Sigmoid colon (tissue), 7 donors: Measurements from ENCODE around the gene G6PC1. TPM values are rescaled to one million over a fixed set of nuclear protein-coding genes. Genes with fewer than 3 reads are reported as not detected.
A peak's percentile ranks its signal among the peaks of the same experiment; 100 is the strongest.
"Not testable (repeated sequence)": the region's sequence is repeated elsewhere in the genome, so short reads cannot be mapped to it uniquely, and the experiment has no call there.

Source experiments
- DNase-seq: peaks from one replicate; pipeline ENCODE4 v3.0.0-alpha.2; 2019
- H3K27ac ChIP-seq, 4 donors: fragments of 200-600 bp; sonication (generic); one replicate each; pipeline ENCODE4 v1.5.1; 2016 to 2019; ENCODE audit warnings: mild to moderate bottlenecking in 1 of 4
- H3K27me3 ChIP-seq, 3 donors: fragments of 200-600 bp; sonication (generic); one replicate each; pipeline ENCODE4 v1.5.1; 2019; ENCODE audit warnings: mild to moderate bottlenecking in 1 of 3
- H3K36me3 ChIP-seq, 4 donors: fragments of 200-600 bp; sonication (generic); one replicate each; pipeline ENCODE4 v1.5.1; 2016 to 2019
- H3K4me1 ChIP-seq, 4 donors: fragments of 200-600 bp; sonication (generic); one replicate each; pipeline ENCODE4 v1.5.1; 2017 to 2019
- H3K4me3 ChIP-seq, 4 donors: fragments of 200-600 bp; sonication (generic); one replicate each; pipeline ENCODE4 v1.5.1; 2017 to 2019; ENCODE audit warnings: mild to moderate bottlenecking in 2 of 4, moderate library complexity in 1 of 4
- H3K9me3 ChIP-seq, 4 donors: fragments of 200-600 bp in 3 of 4; sonication (generic) in 3 of 4; one replicate each; pipeline versions ENCODE4 v1.5.1 to v1.6.1; 2013 to 2019
- EP300 ChIP-seq, 4 donors: sonication (generic); formaldehyde crosslinking; IDR thresholded peaks; one replicate each; pipeline ENCODE4 v1.6.1; 2017; ENCODE audit warnings: antibody characterized with exemption in 4 of 4
- POLR2A ChIP-seq, 2 donors: fragments of 450-650 bp; IDR thresholded peaks; one replicate each; pipeline ENCODE4 v1.6.1; 2016; ENCODE audit warnings: antibody characterized with exemption in 2 of 2, mild to moderate bottlenecking in 2 of 2, moderate library complexity in 2 of 2
- POLR2AphosphoS5 ChIP-seq, 4 donors: sonication (generic); formaldehyde crosslinking; IDR thresholded peaks; one replicate each; pipeline ENCODE4 v1.6.1; 2017; ENCODE audit warnings: antibody characterized with exemption in 4 of 4
- WGBS, 2 donors: extraction: QIAGEN DNeasy Blood & Tissue Kit; methylation state at CpG; one replicate each; pipeline ENCODE4 v1.1.7; 2013; 5-methylcytosine and 5-hydroxymethylcytosine counted together
- intact Hi-C: fragments of 100-400 bp; cut with DNase I; formaldehyde crosslinking; loops from one replicate; pipeline ENCODE4 v1.15.1; 2023
- polyA plus RNA-seq, 3 donors: library from polyadenylated mRNA; stranded (reverse); fragments of 200-250 nt; gene quantifications; one replicate each; pipeline ENCODE4 v1.2.3, GENCODE V29; 2013
- total RNA-seq, 4 donors: library from RNA; depleted of rRNA; stranded (reverse); fragments of >200 nt; gene quantifications; one replicate each; pipeline ENCODE4 v1.1.0, GENCODE V29; 2016
- TF ChIP-seq, protein P1 (sequence below), 4 experiments: fragments of 450-650 bp in 3 of 4; fragments of 200-600 bp in 1 of 4; IDR thresholded peaks; one replicate each; pipeline ENCODE4 v1.5.1; 2016 to 2019; ENCODE audit warnings: antibody characterized with exemption in 4 of 4, mild to moderate bottlenecking in 3 of 4, moderate library complexity in 2 of 4
- donor health status: healthy with polysubstance abuse.
- donor health status: Bipolar disorder and iron deficiency.
- donor health status: healthy.

The G6PC1 gene
- total and polyA plus RNA-seq, 7 donors = 0.23 TPM; not detected in 6

DNA sequence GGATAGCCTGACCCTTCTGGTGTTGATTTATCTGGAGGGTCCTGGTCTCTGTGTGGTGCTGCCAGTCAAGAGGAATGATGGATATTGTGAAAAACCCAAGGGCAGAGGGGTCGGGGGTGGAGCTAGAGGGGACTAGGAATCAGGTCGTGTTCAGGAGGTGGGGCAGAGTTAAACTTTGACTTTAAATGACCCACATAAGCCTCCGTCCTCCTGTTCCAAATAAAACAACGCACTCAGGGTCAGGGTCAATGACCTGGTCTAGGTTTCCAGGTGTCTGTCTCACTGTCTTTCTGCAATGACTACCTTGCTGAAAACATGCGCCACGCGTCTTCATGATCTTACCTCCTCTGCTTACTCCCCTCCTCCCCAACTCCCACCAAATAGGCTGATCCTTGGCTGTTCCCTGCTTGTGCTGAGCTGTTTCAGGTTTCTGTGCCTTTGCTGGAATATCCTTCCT lies 34.9 kb upstream of the G6PC1 start:
- peaks cover 0 to 6% (median 0%) of the 10 kb centered on the region in 4 donors for H3K4me1 ChIP-seq
- no peaks in the 10 kb centered on the region for H3K27me3 ChIP-seq
- H3K27ac ChIP-seq = peak overlapping the region in 1 of 4 donors; percentile 36
- intact Hi-C loops = no loop called here
- DNase-seq = no peak
- 60 to 80% methylated on average over 7 of the region's 7 CpGs for WGBS, 2 donors
- TF ChIP-seq POLR2AphosphoS5 (IDR thresholded peaks at IDR 0.05) (no peak), POLR2A (IDR thresholded peaks at IDR 0.05) (no peak), EP300 (IDR thresholded peaks at IDR 0.05) (no peak)
- TF ChIP-seq, protein P1, sequence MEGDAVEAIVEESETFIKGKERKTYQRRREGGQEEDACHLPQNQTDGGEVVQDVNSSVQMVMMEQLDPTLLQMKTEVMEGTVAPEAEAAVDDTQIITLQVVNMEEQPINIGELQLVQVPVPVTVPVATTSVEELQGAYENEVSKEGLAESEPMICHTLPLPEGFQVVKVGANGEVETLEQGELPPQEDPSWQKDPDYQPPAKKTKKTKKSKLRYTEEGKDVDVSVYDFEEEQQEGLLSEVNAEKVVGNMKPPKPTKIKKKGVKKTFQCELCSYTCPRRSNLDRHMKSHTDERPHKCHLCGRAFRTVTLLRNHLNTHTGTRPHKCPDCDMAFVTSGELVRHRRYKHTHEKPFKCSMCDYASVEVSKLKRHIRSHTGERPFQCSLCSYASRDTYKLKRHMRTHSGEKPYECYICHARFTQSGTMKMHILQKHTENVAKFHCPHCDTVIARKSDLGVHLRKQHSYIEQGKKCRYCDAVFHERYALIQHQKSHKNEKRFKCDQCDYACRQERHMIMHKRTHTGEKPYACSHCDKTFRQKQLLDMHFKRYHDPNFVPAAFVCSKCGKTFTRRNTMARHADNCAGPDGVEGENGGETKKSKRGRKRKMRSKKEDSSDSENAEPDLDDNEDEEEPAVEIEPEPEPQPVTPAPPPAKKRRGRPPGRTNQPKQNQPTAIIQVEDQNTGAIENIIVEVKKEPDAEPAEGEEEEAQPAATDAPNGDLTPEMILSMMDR (IDR thresholded peaks at IDR 0.05) = no peak
- H3K4me3 ChIP-seq = no peak overlapping the region
- peaks cover 0 to 22% (median 5%) of the 10 kb centered on the region in 4 donors for H3K36me3 ChIP-seq
- H3K9me3 ChIP-seq = no peaks in the 10 kb centered on the region

DNA sequence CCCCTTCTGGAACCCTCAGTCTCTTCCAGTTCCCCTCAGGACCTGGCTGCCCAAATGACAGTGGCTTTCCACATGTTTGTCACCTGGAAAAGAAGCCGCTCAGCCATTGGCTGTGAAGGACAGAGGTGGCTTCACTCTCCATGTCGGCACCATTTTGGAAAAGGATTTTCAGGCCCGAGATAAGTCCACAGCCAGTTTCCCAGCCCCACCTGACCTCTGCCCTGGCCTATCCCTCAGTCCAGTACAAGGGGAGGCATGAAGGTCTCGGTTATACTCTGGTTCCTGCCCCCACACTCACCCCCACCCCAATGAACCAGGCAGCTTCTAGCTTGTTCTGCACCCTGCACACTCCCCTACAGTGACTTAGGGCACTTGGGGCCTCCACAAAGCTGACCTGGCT lies 34.4 kb upstream of the G6PC1 start:
- H3K27me3 ChIP-seq = no peaks in the 10 kb centered on the region
- no peak overlapping the region for H3K4me3 ChIP-seq
- no peak for TF ChIP-seq POLR2AphosphoS5 (IDR thresholded peaks at IDR 0.05)
- TF ChIP-seq, protein P1 (IDR thresholded peaks at IDR 0.05) = no peak
- H3K36me3 ChIP-seq = peaks cover 0 to 24% (median 5%) of the 10 kb centered on the region in 4 donors
- DNase-seq = no peak
- peaks cover 0 to 6% (median 0%) of the 10 kb centered on the region in 4 donors for H3K4me1 ChIP-seq
- intact Hi-C loops = no loop called here
- 82 to 94% methylated on average over 4 of the region's 4 CpGs for WGBS, 2 donors
- H3K9me3 ChIP-seq = no peaks in the 10 kb centered on the region
- no peak overlapping the region for H3K27ac ChIP-seq

DNA sequence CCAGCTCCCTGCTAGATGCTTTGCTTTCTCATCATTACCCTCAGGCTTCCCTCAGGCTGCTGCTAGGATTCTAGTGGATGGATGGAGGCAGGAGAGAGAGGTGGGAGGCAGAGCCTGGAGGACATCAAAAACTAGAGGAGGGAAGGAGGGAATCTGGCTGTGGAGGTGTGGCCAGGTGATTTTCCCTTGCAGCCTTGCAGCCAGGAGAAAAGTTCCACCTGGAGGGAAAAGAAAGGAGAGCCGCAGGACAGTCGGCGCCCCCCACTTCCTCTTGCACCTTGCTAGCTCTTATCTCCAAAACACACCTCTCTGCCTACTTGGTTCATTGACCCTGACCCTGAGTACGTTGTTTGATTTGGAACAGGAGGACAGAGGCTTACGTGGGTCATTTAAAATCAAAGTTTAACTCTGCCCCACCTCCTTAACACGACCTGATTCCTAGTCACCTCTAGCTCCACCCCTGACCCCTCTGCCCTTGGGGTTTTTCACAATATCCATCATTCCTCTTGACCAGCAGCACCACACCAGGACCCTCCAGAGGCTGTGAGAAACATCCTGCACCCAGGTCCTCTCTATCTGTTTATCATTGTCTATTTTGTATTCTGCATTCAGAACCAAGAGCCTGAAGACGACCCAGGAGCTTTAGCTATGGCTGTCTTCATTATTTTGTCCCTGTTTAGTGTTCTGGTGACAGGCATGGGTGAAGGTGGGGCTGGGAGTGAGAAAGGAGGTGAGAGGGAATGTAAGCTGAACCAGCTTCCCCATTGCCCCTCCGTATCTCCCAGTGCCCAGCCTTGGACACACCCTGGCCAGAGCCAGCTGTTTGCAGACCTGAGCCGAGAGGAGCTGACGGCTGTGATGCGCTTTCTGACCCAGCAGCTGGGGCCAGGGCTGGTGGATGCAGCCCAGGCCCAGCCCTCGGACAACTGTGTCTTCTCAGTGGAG lies 33.7 kb upstream of the G6PC1 start:
- intact Hi-C loops = no loop called here
- H3K27ac ChIP-seq = no peak overlapping the region
- H3K36me3 ChIP-seq = peaks cover 0 to 31% (median 5%) of the 10 kb centered on the region in 4 donors
- H3K4me3 ChIP-seq = no peak overlapping the region
- no peaks in the 10 kb centered on the region for H3K9me3 ChIP-seq
- no peak for DNase-seq
- 14 to 64% methylated on average over 12 of the region's 12 CpGs for WGBS, 2 donors
- H3K4me1 ChIP-seq = peaks cover 0 to 6% (median 0%) of the 10 kb centered on the region in 4 donors
- TF ChIP-seq POLR2AphosphoS5 (IDR thresholded peaks at IDR 0.05) (no peak), EP300 (IDR thresholded peaks at IDR 0.05) (no peak), POLR2A (IDR thresholded peaks at IDR 0.05) (no peak)
- TF ChIP-seq, protein P1 (IDR thresholded peaks at IDR 0.05) = no peak
- H3K27me3 ChIP-seq = no peaks in the 10 kb centered on the region

DNA sequence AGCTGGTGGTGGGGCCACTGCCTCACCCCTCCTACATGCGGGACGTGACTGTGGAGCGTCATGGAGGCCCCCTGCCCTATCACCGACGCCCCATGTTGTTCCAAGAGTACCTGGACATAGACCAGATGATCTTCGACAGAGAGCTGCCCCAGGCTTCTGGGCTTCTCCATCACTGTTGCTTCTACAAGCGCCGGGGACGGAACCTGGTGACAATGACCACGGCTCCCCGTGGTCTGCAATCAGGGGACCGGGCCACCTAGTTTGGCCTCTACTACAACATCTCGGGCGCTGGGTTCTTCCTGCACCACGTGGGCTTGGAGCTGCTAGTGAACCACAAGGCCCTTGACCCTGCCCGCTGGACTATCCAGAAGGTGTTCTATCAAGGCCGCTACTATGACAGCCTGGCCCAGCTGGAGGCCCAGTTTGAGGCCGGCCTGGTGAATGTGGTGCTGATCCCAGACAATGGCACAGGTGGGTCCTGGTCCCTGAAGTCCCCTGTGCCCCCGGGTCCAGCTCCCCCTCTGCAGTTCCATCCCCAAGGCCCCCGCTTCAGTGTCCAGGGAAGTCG lies 32.8 kb upstream of the G6PC1 start:
- 93 to 94% methylated on average over 21 of the region's 21 CpGs for WGBS, 2 donors
- H3K4me1 ChIP-seq, intact Hi-C loops: not testable (repeated sequence)

DNA sequence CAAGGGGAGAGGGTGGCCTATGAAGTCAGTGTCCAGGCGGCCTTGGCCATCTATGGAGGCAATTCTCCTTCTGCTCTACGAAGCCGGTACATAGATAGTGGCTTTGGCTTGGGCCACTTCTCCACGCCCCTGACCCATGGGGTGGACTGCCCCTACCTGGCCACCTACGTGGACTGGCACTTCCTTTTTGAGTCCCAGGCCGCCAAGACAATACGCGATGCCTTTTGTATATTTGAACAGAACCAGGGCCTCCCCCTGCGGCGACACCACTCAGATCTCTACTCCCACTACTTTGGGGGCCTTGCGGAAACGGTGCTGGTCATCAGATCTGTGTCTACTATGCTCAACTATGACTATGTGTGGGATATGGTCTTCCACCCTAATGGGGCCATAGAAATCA lies 32.3 kb upstream of the G6PC1 start:
- H3K9me3 ChIP-seq = no peaks in the 10 kb centered on the region
- WGBS, 2 donors = 95% methylated on average over 12 of the region's 12 CpGs
- TF ChIP-seq, protein P1 (IDR thresholded peaks at IDR 0.05) = no peak
- TF ChIP-seq POLR2A (IDR thresholded peaks at IDR 0.05) (no peak), EP300 (IDR thresholded peaks at IDR 0.05) (no peak), POLR2AphosphoS5 (IDR thresholded peaks at IDR 0.05) (no peak)
- peaks cover 0 to 44% (median 9%) of the 10 kb centered on the region in 4 donors for H3K36me3 ChIP-seq
- intact Hi-C loops = no loop called here
- H3K4me3 ChIP-seq = no peak overlapping the region
- DNase-seq = no peak
- H3K27ac ChIP-seq = no peak overlapping the region
- peaks cover 0 to 6% (median 0%) of the 10 kb centered on the region in 4 donors for H3K4me1 ChIP-seq
- H3K27me3 ChIP-seq = no peaks in the 10 kb centered on the region

More for the DNA sequence above, 32.8 kb upstream of the G6PC1 start:
- H3K27ac ChIP-seq, H3K27me3 ChIP-seq, H3K9me3 ChIP-seq, H3K4me3 ChIP-seq, DNase-seq: not testable (repeated sequence)
- peaks cover 0 to 38% (median 8%) of the 10 kb centered on the region in 4 donors for H3K36me3 ChIP-seq
